HG02763 (cell line): ENCODE results near the gene RAB11FIP2.

Experiments used
- ATAC-seq: cut with Tn5 transposase; IDR thresholded peaks from one replicate; pipeline ENCODE4 v1.9.1; 2021; ENCODE audit warnings: mild to moderate bottlenecking, moderate library complexity; ENCODE audit not compliant: unreplicated experiment

RAB11FIP2 gene

DNA sequence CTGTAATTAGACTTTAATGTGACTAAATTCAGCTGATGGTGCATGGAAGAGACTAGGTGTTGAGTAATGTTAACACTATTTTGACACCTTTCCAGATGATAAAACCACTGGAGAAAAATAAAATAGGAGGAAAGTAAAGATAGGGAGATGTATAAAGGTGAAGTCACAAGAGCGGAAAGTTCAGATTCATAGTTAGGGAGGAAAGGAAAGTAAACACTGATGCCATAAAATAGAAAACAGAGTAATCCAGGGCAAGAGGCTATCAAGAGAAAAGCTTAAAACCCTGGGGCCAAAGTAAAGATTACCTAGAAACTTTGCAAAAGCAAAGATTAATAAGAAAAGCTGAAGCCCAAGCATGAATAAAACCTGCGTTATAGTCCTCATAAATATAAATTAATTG lies 62.8 kb downstream of the RAB11FIP2 start:
- no peak for ATAC-seq

GRCh38 chr10:117980755-117981702 lies 65.7 kb downstream of the RAB11FIP2 start:
- ATAC-seq = no peak

DNA sequence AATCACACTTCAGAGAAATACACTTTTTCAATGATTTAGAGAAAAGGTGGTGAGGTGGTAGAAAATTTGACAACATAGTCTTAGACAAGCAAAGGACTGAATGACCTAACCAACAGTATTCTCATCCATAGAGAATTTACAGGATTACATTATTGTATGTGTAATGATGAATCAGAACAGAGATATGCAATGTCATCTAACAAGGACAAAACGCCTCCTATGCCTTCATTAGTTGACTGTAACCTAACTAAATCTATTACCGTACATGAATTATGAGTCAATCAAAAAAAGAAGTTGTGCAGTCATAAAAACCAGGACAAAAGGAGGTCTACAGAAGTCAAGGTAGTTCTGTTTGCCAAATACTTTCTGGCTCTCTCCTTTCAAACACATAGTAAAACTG lies 66.5 kb downstream of the RAB11FIP2 start:
- ATAC-seq = no peak

DNA sequence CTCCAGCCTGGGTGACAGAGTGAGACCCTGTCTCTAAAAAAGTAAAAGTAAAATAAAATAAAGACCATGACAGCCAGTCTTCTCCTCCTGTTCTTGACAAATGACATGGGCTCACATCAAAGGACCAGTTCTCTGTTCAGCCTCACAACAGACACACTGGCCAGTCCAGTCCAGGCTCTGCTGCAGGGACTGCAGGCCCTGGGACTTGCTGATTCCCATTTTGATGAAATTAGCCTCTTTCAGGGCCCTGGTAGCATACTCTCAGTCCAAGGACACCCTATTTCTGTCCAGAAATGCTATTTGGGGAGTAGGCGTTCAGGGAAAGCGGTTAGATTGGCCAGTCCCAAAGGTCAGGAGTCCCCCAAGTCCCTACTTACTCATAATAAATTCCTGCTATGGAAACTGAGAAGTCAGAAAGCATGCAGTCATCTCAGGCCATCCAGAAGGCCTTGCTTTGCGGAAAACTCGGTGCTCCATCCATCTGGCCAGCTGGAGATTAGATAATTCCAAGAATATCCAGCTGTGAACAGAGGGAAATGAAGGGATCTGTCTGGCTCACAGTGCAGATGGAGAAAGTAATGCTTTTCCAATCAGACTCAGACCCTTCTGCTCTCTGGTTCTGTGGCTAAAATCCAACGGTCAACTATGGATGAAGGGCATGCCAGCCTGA lies 74.4 kb downstream of the RAB11FIP2 start:
- no peak for ATAC-seq

GRCh38 chr10:117970962-117971361 lies 75.8 kb downstream of the RAB11FIP2 start:
- ATAC-seq = no peak

DNA sequence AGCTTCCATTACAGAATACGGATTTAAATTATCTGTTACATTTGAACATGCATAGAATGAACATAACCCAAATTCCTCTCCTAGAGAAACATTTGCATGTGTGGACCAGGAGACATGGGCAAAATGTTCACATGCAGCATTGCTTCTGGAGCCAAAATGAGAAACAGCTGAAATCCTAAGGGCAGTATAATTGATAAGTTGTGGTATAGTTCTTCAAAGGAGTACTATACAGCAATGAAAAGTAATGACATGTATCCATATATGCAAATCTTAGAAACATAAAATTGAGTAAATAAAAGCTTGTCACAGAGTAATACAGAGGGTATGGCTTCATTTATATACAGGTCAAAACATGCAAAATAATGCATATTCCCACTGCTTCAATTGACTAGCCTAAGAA lies 77.1 kb downstream of the RAB11FIP2 start:
- no peak for ATAC-seq

DNA sequence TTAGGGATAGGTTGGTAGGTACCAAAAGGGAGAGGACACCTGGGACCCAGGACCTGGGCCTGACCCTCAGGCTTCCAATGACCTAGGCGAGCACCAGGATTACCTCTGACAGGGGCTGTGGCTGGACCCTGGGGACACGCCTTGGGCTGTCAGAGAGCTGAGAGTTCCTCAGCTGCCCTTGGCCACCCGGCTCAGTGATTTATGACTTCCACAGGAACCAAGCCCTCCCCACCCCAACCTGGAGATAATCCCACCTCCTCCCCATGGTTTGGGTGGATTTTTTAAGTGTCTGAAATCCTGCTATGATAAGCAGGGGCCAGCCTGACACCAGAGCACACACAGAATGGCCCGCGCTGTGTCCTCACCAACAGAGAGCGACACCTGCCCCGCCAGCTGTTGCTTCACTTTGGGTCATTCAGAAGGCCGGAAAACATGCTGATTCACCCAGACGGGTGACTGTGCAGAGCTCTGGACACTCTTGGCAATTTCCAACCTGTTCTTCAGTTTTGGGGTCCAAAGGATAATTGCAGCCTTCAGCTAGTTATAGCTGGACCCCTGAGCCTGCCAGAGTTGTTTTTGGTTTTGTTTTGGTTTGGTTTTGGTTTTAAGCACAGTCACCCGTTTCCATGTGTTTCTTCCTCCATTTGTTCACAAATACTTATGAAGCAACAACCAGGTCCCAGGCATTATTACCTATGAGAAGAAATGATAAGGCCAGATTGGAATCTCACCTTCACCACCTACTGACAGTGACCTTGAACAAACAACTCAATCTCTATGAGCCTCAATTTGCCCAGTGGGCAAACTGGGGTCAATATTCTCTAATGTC lies 78.2 kb downstream of the RAB11FIP2 start:
- no peak for ATAC-seq

- ATAC-seq = no peak
These were observed 79.5 kb downstream of the RAB11FIP2 start for GRCh38 chr10:117967149-117967650.

GRCh38 chr10:117965984-117966383 lies 80.8 kb downstream of the RAB11FIP2 start:
- no peak for ATAC-seq

GRCh38 chr10:117964536-117964935 lies 82.2 kb downstream of the RAB11FIP2 start:
- ATAC-seq = no peak

DNA sequence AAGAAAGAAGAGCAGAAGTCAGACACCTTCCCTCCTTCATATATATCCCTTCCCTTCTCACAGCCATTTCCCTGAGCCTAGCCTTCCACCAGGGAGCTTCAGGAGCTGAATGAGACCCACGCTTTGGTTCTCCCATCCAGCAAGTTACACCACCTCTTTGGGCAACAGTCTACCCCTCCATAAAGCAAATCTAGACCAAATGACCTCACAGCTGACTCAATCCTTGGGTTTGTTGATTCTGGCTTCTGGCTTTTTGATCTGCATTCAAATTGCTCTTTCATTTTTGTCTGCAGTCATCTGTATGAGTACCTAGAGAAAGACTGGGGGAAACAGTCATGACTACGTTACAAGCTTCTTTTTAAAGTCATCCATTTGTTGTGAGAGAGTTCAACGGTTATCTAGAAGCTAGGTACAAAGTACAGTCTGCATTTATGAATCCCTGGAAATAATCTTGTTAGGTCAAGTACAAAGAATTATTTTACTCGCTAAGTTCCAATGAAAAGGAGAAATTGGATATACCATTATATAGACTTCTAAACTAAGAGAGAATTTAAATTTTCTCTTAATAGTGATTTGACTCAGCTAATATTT lies 86.3 kb downstream of the RAB11FIP2 start:
- no peak for ATAC-seq

GRCh38 chr10:117956972-117957371 lies 89.8 kb downstream of the RAB11FIP2 start:
- ATAC-seq = no peak

GRCh38 chr10:117955176-117955575 lies 91.6 kb downstream of the RAB11FIP2 start:
- ATAC-seq = no peak
